Sigmoid colon (tissue), 7 donors: ENCODE measurements around the gene CLCNKA. TPM values are rescaled to one million over a fixed set of nuclear protein-coding genes. Genes with fewer than 3 reads are reported as not detected.
"Not testable (repeated sequence)": the region's sequence is repeated elsewhere in the genome, so short reads cannot be mapped to it uniquely, and the experiment has no call there.

Experiments used
- DNase-seq: peaks from one replicate; pipeline ENCODE4 v3.0.0-alpha.2; 2019
- H3K27ac ChIP-seq, 4 donors: fragments of 200-600 bp; sonication (generic); one replicate each; pipeline ENCODE4 v1.5.1; 2016 to 2019; ENCODE audit warnings: mild to moderate bottlenecking in 1 of 4
- H3K27me3 ChIP-seq, 3 donors: fragments of 200-600 bp; sonication (generic); one replicate each; pipeline ENCODE4 v1.5.1; 2019; ENCODE audit warnings: mild to moderate bottlenecking in 1 of 3
- H3K36me3 ChIP-seq, 4 donors: fragments of 200-600 bp; sonication (generic); one replicate each; pipeline ENCODE4 v1.5.1; 2016 to 2019
- H3K4me1 ChIP-seq, 4 donors: fragments of 200-600 bp; sonication (generic); one replicate each; pipeline ENCODE4 v1.5.1; 2017 to 2019
- H3K4me3 ChIP-seq, 4 donors: fragments of 200-600 bp; sonication (generic); one replicate each; pipeline ENCODE4 v1.5.1; 2017 to 2019; ENCODE audit warnings: mild to moderate bottlenecking in 2 of 4, moderate library complexity in 1 of 4
- H3K9me3 ChIP-seq, 4 donors: fragments of 200-600 bp in 3 of 4; sonication (generic) in 3 of 4; one replicate each; pipeline versions ENCODE4 v1.5.1 to v1.6.1; 2013 to 2019
- CTCF ChIP-seq, 4 experiments: fragments of 450-650 bp in 3 of 4; fragments of 200-600 bp in 1 of 4; IDR thresholded peaks; one replicate each; pipeline ENCODE4 v1.5.1; 2016 to 2019; ENCODE audit warnings: antibody characterized with exemption in 4 of 4, mild to moderate bottlenecking in 3 of 4, moderate library complexity in 2 of 4
- EP300 ChIP-seq, 4 donors: sonication (generic); formaldehyde crosslinking; IDR thresholded peaks; one replicate each; pipeline ENCODE4 v1.6.1; 2017; ENCODE audit warnings: antibody characterized with exemption in 4 of 4
- POLR2A ChIP-seq, 2 donors: fragments of 450-650 bp; IDR thresholded peaks; one replicate each; pipeline ENCODE4 v1.6.1; 2016; ENCODE audit warnings: antibody characterized with exemption in 2 of 2, mild to moderate bottlenecking in 2 of 2, moderate library complexity in 2 of 2
- POLR2AphosphoS5 ChIP-seq, 4 donors: sonication (generic); formaldehyde crosslinking; IDR thresholded peaks; one replicate each; pipeline ENCODE4 v1.6.1; 2017; ENCODE audit warnings: antibody characterized with exemption in 4 of 4
- WGBS, 2 donors: extraction: QIAGEN DNeasy Blood & Tissue Kit; methylation state at CpG; one replicate each; pipeline ENCODE4 v1.1.7; 2013; 5-methylcytosine and 5-hydroxymethylcytosine counted together
- intact Hi-C: fragments of 100-400 bp; cut with DNase I; formaldehyde crosslinking; loops from one replicate; pipeline ENCODE4 v1.15.1; 2023
- polyA plus RNA-seq, 3 donors: library from polyadenylated mRNA; stranded (reverse); fragments of 200-250 nt; gene quantifications; one replicate each; pipeline ENCODE4 v1.2.3, GENCODE V29; 2013
- total RNA-seq, 4 donors: library from RNA; depleted of rRNA; stranded (reverse); fragments of >200 nt; gene quantifications; one replicate each; pipeline ENCODE4 v1.1.0, GENCODE V29; 2016
- donor health status: healthy with polysubstance abuse.
- donor health status: Bipolar disorder and iron deficiency.
- donor health status: healthy.

The CLCNKA gene
- total and polyA plus RNA-seq, 7 donors = 0.13 to 1.1 TPM; not detected in 5

GRCh38 chr1:16022393-16022792 is 557 bp downstream of the CLCNKA start:
- Histone ChIP-seq H3K4me3 (no peak overlapping the region), H3K36me3 (no peaks in the 10 kb centered on the region), H3K27me3 (no peaks in the 10 kb centered on the region), H3K4me1 (peaks cover 6 to 58% (median 45%) of the 10 kb centered on the region in 4 donors), H3K27ac (peak overlapping the region in 2 of 4 donors; percentile 94), H3K9me3 (no peaks in the 10 kb centered on the region)
- 79 to 85% methylated on average over 11 of the region's 11 CpGs for WGBS, 2 donors
- intact Hi-C loops = no loop called here
- no peak for DNase-seq
- TF ChIP-seq EP300 (IDR thresholded peaks at IDR 0.05) (no peak), POLR2A (IDR thresholded peaks at IDR 0.05) (no peak), CTCF (IDR thresholded peaks at IDR 0.05) (no peak), POLR2AphosphoS5 (IDR thresholded peaks at IDR 0.05) (no peak)

GRCh38 chr1:16023050-16023653 is 1.3 kb downstream of the CLCNKA start:
- intact Hi-C loops = no loop called here
- Histone ChIP-seq H3K4me1 (peaks cover 6 to 51% (median 42%) of the 10 kb centered on the region in 4 donors), H3K4me3 (no peak overlapping the region), H3K9me3 (no peaks in the 10 kb centered on the region), H3K27ac (no peak overlapping the region), H3K36me3 (no peaks in the 10 kb centered on the region), H3K27me3 (no peaks in the 10 kb centered on the region)
- 68 to 77% methylated on average over 7 of the region's 7 CpGs for WGBS, 2 donors
- TF ChIP-seq POLR2AphosphoS5 (IDR thresholded peaks at IDR 0.05) (no peak), POLR2A (IDR thresholded peaks at IDR 0.05) (no peak), EP300 (IDR thresholded peaks at IDR 0.05) (no peak), CTCF (IDR thresholded peaks at IDR 0.05) (no peak)
- DNase-seq = no peak

- DNase-seq, H3K27me3 ChIP-seq, H3K9me3 ChIP-seq, H3K36me3 ChIP-seq, intact Hi-C loops: not testable (repeated sequence)
- WGBS, 2 donors = 22 to 30% methylated on average over 9 of the region's 10 CpGs
- Histone ChIP-seq H3K4me1 (peaks cover 3 to 22% (median 17%) of the 10 kb centered on the region in 4 donors), H3K4me3 (peak overlapping the region in 3 of 4 donors; percentile 16 to 45 (median 36)), H3K27ac (peak overlapping the region in 3 of 4 donors; percentile 4 to 65 (median 47))
Observed at GRCh38 chr1:16026302-16026701, 4.5 kb downstream of the CLCNKA start.

- no peak for DNase-seq
- Histone ChIP-seq H3K4me3 (peak overlapping the region; percentile 6 to 45 (median 26)), H3K27me3 (no peaks in the 10 kb centered on the region), H3K36me3 (no peaks in the 10 kb centered on the region), H3K27ac (peak overlapping the region in 3 of 4 donors; percentile 47 to 65 (median 55)), H3K4me1 (peaks cover 3 to 16% (median 12%) of the 10 kb centered on the region in 4 donors), H3K9me3 (no peaks in the 10 kb centered on the region)
- no peak for TF ChIP-seq CTCF (IDR thresholded peaks at IDR 0.05)
- peak in 2 of 4 donors; percentile 16 to 24 for TF ChIP-seq POLR2AphosphoS5 (IDR thresholded peaks at IDR 0.05)
- intact Hi-C loops = no loop called here
- WGBS, 2 donors = 8 to 12% methylated on average over 33 of the region's 33 CpGs
Observed at GRCh38 chr1:16026723-16027484, 5.1 kb downstream of the CLCNKA start.

- Histone ChIP-seq H3K4me1 (peaks cover 3 to 23% (median 18%) of the 10 kb centered on the region in 4 donors), H3K27me3 (no peaks in the 10 kb centered on the region), H3K9me3 (no peaks in the 10 kb centered on the region), H3K36me3 (no peaks in the 10 kb centered on the region), H3K4me3 (no peak overlapping the region), H3K27ac (no peak overlapping the region)
- intact Hi-C loops = no loop called here
- 40 to 63% methylated on average over 19 of the region's 19 CpGs for WGBS, 2 donors
- no peak for DNase-seq
- TF ChIP-seq POLR2AphosphoS5 (IDR thresholded peaks at IDR 0.05) (no peak), EP300 (IDR thresholded peaks at IDR 0.05) (no peak), POLR2A (IDR thresholded peaks at IDR 0.05) (no peak), CTCF (IDR thresholded peaks at IDR 0.05) (no peak)
Observed at GRCh38 chr1:16028237-16029002, 6.6 kb downstream of the CLCNKA start.

- H3K36me3 ChIP-seq, H3K9me3 ChIP-seq, DNase-seq, H3K4me3 ChIP-seq, H3K27ac ChIP-seq, H3K27me3 ChIP-seq, intact Hi-C loops: not testable (repeated sequence)
- WGBS, 2 donors = 65 to 80% methylated on average over 13 of the region's 13 CpGs
- peaks cover 3 to 23% (median 18%) of the 10 kb centered on the region in 4 donors for H3K4me1 ChIP-seq
Observed at GRCh38 chr1:16029003-16029268, 7.1 kb downstream of the CLCNKA start.
